Measurements from ENCODE around the gene ASAP2. TPM values are rescaled to one million over a fixed set of nuclear protein-coding genes. Genes with fewer than 3 reads are reported as not detected.

The ASAP2 gene
- 10 to 100 TPM; 58.1 to 61.7 TPM for total RNA-seq

DNA sequence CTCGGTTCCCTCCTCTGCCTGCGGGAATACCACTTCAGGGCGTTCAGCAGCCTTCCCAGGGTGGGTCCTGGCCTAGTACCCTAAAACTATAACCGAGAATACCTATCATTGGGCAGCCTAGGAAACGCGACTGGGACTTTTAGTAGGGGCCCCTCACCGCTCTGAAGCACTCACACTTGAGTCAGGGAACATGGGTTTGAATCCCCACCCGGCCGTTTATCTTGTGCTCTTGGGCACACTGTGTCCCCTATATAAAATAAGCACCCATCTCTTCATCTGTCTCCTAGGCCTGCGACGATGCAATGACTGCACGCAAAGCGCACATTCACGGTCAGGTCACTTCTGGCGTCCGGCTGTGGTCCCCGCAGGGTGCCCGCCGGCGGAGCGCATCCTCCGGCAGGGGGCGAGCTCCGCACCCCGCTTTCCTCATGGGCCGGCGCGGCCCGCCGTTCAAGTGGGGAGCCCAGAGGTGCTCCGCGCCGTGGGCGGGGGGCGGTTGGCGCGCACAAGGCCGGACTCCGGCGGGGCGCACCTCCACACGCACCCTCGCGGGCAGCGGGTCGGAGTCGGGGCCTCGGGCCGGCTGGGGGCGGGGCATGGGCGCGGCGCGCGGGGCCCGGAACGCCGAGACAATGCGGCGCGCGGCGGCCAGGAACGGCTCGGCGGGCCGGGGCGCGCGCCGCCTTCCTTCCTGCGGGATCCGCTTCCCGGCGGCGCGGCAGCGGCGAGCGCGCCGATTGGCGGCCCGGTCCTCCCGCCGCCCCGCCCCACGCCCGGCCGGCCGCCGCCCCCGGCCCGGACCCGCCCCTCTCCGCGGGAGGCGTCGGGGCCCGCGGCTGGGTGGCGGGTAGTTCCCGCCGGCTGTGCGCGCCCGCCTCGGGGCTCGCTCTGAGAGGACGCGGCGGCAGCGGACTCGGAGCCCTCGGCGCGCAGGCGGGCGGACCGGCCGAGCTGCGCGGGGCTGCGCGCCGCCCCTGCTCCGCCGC is at the start of gene ASAP2:
Gene ASAP2, plus strand, starts transcription at position 850 of the 986 bp plus-strand sequence. CDS start 293 bp downstream, outside the sequence.
- Histone ChIP-seq H3K36me3 (no peaks in the 10 kb centered on the region), H3K9ac (ENCODE audit: low read depth in 2 of 2, low read length in 2 of 2) (peak within 1 kb of the TSS; percentile 81 to 91), H3K9me3 (no peaks in the 10 kb centered on the region), H3K4me3 (peak within 1 kb of the TSS; percentile 82), H3K4me1 (peaks cover 3% of the 10 kb centered on the region), H3K27me3 (no peaks in the 10 kb centered on the region), H3K27ac (peak within 1 kb of the TSS; percentile 89)
- intact Hi-C loops (cut with DNase I), result loop anchor here (10.0 kb wide), 1 partner anchor 129 kb away; no protein-coding TSS in a partner anchor
- TF ChIP-seq, protein P1, sequence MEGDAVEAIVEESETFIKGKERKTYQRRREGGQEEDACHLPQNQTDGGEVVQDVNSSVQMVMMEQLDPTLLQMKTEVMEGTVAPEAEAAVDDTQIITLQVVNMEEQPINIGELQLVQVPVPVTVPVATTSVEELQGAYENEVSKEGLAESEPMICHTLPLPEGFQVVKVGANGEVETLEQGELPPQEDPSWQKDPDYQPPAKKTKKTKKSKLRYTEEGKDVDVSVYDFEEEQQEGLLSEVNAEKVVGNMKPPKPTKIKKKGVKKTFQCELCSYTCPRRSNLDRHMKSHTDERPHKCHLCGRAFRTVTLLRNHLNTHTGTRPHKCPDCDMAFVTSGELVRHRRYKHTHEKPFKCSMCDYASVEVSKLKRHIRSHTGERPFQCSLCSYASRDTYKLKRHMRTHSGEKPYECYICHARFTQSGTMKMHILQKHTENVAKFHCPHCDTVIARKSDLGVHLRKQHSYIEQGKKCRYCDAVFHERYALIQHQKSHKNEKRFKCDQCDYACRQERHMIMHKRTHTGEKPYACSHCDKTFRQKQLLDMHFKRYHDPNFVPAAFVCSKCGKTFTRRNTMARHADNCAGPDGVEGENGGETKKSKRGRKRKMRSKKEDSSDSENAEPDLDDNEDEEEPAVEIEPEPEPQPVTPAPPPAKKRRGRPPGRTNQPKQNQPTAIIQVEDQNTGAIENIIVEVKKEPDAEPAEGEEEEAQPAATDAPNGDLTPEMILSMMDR (IDR thresholded peaks at IDR 0.05), result peak; percentile 68
- peak; percentile 71 for DNase-seq

DNA sequence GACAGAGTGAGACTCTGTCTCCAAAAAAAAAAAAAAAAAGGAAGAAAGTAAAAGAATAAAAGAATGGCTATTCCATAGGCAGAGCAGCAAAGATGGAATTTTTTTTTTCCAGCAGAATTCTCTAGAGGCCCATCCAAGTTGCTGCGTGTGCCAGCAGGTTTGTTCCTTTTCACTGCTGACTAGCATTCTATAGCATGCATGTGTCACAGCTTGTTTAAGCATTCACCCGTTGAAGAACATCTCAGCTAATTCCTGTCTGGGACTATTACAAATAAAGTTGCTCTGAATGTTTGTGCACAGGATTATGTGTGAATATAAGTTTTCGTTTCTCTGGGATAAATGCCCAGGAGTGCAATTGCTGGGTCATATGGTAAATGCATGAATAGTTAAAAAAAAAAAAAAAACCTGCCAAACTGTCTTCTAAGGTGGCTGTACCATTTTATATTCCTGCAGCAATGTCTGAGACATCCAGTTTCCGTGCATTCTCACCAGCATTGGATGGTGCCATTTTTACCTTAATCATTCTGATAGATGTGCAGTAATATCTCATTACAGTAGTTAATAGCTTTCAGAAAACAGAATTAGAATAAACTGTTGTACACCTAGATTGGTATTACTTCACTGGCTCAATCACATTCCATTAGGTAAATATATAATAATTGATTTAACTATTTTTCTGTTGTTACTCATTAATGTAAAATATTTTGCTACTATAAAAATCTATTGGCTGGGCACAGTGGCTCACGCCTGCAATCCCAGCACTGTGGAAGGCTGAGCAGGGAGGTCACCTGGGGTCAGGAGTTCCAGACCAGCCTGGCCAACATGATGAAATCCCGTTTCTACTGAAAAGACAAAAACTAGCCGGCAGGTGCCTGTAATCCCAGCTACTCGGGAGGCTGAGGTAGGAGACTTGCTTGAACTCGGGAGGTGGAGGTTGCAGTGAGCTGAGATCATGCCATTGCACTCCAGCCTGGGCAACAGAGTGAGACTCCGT is 47.5 kb upstream of the ASAP2 start:
- TF ChIP-seq, protein P1 (IDR thresholded peaks at IDR 0.05), result no peak
- H3K4me1 ChIP-seq, result no peaks in the 10 kb centered on the region
- no peak overlapping the region for H3K27ac ChIP-seq
- intact Hi-C loops (cut with DNase I), result no loop called here
- no peak for DNase-seq
- no peaks in the 10 kb centered on the region for H3K27me3 ChIP-seq
- H3K4me3 ChIP-seq, result no peak overlapping the region
- no peaks in the 10 kb centered on the region for H3K9me3 ChIP-seq
- no peaks in the 10 kb centered on the region for H3K36me3 ChIP-seq
- no peak overlapping the region for H3K9ac ChIP-seq (ENCODE audit: low read depth in 2 of 2, low read length in 2 of 2)

DNA sequence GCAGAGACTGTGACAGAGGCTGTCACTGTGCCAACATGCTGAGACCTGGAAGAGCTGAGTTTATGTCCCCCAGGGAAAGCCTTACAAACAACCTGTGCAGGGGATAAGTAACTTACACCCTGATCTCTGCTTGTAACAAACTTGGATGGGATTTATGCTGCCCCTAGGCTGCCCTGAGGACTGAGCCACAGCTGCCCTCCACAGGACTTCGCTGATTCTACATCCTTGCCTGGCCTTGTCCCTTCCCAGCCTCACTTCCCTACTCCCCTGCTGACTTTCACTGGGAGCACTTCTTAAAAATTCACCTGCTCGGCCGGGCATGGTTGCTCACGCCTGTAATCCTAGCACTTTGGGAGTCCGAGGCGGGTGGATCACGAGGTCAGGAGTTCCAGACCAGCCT is 45.9 kb upstream of the ASAP2 start:
- TF ChIP-seq, protein P1 (IDR thresholded peaks at IDR 0.05), result no peak
- H3K4me3 ChIP-seq, result no peak overlapping the region
- no peak for DNase-seq
- no peaks in the 10 kb centered on the region for H3K4me1 ChIP-seq
- H3K9me3 ChIP-seq, result no peaks in the 10 kb centered on the region
- H3K36me3 ChIP-seq, result no peaks in the 10 kb centered on the region
- H3K27me3 ChIP-seq, result no peaks in the 10 kb centered on the region
- H3K9ac ChIP-seq (ENCODE audit: low read depth in 2 of 2, low read length in 2 of 2), result no peak overlapping the region
- intact Hi-C loops (cut with DNase I), result no loop called here
- no peak overlapping the region for H3K27ac ChIP-seq

DNA sequence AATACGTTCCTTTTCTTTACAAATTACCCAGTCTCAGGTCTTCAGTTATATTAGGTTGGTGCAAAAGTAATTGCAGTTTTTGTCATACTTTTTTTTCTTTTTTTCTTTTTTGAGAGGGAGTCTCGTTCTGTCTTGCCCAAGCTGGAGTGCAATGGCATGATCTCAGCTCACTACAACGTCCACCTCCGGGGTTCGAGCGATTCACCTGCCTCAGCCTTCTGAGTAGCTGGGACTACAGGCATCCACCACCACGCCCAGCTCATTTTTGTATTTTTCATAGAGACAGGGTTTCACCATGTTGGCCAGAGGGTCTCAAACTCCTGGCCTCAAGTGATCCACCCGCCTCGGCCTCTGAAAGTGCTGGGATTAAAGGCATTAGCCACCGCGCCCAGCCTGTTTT is 43.8 kb upstream of the ASAP2 start:
- H3K27ac ChIP-seq, result no peak overlapping the region
- no peak overlapping the region for H3K9ac ChIP-seq (ENCODE audit: low read depth in 2 of 2, low read length in 2 of 2)
- no peak for DNase-seq
- H3K27me3 ChIP-seq, result no peaks in the 10 kb centered on the region
- H3K36me3 ChIP-seq, result no peaks in the 10 kb centered on the region
- intact Hi-C loops (cut with DNase I), result no loop called here
- H3K9me3 ChIP-seq, result no peaks in the 10 kb centered on the region
- no peaks in the 10 kb centered on the region for H3K4me1 ChIP-seq
- no peak overlapping the region for H3K4me3 ChIP-seq
- TF ChIP-seq, protein P1 (IDR thresholded peaks at IDR 0.05), result no peak

Measured in colonic mucosa (tissue), 4 donors.